Measurements from ENCODE around the gene FXYD5.

DNA sequence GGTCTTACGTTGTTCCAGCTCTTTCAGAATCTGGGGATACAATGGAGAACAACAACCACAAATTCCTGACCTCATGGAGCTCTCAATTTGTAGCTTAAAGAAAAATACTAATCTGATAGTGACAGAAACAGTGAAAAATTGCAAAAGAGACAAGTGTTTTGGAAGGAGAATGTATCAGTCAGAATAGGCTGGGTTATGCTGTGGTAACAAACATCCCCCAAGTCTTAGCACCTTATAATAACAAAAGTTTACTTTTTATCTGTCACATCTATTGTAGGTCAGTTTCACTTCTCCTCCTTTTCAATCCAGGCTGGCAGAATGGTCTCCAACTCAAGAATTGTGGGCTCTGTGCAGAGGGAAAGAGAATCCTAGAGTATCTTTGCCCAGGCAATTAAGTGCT lies 64.5 kb downstream of the FXYD5 start:
- TF ChIP-seq CTCF (IDR thresholded peaks at IDR 0.05 in 4 of 5, conservative IDR thresholded peaks at IDR 0.05 in 1 of 5) (no peak), POLR2A (IDR thresholded peaks at IDR 0.05) (no peak)
